SK-N-MC (cell line): ENCODE measurements around the gene FAM110A.
"Not testable (repeated sequence)": the region's sequence is repeated elsewhere in the genome, so short reads cannot be mapped to it uniquely, and the experiment has no call there.

ENCODE experiments used
- DNase-seq: peaks from one replicate; pipeline ENCODE4 v3.0.0-alpha.2; 2011; ENCODE audit warnings: low read depth, low spot score
- H3K27ac ChIP-seq: fragments of 200-600 bp; sonication (generic); 2 replicates; pipeline ENCODE4 v1.5.1; 2016; ENCODE audit warnings: mixed run types
- H3K36me3 ChIP-seq: fragments of 200-600 bp; sonication (generic); 2 replicates; pipeline ENCODE4 v1.6.1; 2017; ENCODE audit warnings: antibody characterized with exemption, low read length, mixed read lengths; ENCODE audit not compliant: insufficient read depth
- H3K4me3 ChIP-seq: fragments of 200-600 bp; sonication (generic); 2 replicates; pipeline ENCODE4 v1.5.1; 2016
- H3K9ac ChIP-seq: fragments of 200-600 bp; sonication (generic); 2 replicates; pipeline ENCODE4 v1.8.0; 2017; ENCODE audit warnings: mixed run types, mixed read lengths; ENCODE audit not compliant: insufficient read length
- H3K9me3 ChIP-seq: fragments of 200-600 bp; sonication (generic); 2 replicates; pipeline ENCODE4 v1.6.1; 2017; ENCODE audit warnings: low read depth, mild to moderate bottlenecking, antibody characterized with exemption, low read length, moderate library complexity, mixed read lengths
- EZH2 ChIP-seq: fragments of 200-600 bp; sonication (generic); IDR thresholded peaks from one replicate; pipeline ENCODE4 v1.6.1; 2017; ENCODE audit warnings: antibody characterized with exemption
- FOXP2 ChIP-seq: optimal IDR thresholded peaks from 2 replicates; pipeline ENCODE3; 2011; ENCODE audit warnings: mild to moderate bottlenecking, moderate library complexity; ENCODE audit not compliant: insufficient read depth; ENCODE audit errors: extremely low read length, control extremely low read depth
- POLR2AphosphoS5 ChIP-seq: IDR thresholded peaks from 2 replicates; pipeline ENCODE4 v1.6.1; 2012; ENCODE audit warnings: mild to moderate bottlenecking, low read depth, low read length, borderline replicate concordance

FAM110A gene

DNA sequence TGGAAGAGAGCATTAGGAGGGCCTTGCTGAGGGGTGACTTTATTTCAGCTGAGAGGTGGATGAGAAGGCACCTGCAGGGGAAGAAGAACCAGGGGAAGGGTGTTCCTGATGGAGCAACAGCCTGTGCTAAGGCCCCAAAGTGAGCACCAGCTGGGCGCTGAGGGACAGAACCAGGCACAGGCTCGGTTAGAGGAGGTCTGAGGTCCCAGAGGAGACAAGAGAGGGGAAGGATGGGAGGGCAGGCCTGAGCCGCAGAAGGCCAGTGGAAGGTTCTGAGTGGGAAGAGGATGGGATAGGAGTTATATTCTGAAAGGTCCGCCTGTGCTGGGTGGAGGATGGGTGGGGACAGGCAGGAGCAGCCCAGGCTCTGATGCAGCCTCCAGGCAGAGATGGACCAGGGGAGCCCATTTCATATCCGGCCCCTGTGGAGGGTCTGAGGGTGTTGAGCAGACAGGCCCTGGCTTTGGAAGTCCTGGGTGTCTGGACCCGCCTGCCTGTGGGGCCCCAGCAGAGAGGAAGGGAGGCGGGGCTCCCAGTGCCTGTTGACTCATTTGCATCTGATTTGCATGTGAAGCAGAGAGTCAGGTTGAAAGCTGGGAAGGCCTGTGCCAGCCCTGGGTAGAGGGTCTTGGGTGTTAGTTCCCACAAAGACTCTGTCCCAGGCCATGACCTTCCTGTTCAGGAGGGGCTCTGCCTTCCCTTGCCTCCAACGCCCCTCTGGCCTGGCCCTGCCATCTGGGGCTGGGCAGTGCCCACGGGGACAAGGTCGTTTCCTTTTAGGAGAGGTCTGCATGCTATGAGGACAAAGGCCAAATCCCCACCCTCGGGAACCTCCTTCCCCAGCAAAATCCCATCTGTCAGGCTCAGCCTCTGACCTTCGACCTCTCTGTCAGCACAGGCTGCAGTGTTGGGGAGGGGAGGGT, 10.6 kb upstream of the FAM110A start:
- no peaks in the 10 kb centered on the region for H3K9me3 ChIP-seq
- DNase-seq: no peak
- H3K9ac ChIP-seq: no peak overlapping the region
- H3K36me3 ChIP-seq: no peaks in the 10 kb centered on the region
- H3K27ac ChIP-seq: no peak overlapping the region
- no peak for TF ChIP-seq EZH2
- TF ChIP-seq POLR2AphosphoS5: no peak
- TF ChIP-seq FOXP2: no peak
- no peak overlapping the region for H3K4me3 ChIP-seq

DNA sequence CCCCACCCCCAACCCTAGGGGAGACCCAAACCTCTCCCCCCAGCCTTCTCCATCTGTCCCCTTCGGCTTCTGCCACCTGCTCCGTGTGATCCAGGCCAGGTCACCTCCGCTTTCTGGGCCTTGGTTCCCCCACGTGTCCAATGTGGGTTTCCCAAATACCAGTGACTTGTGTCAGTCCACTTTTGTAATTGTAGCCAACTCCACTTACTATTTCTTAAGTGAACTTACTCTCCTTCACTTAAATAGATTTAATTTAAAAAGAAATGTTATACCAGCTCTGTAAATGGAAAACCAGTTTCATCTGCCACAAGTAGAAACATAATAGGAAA, 10.0 kb upstream of the FAM110A start:
- H3K9me3 ChIP-seq: no peaks in the 10 kb centered on the region
- no peak for DNase-seq
- H3K36me3 ChIP-seq: no peaks in the 10 kb centered on the region
- no peak for TF ChIP-seq FOXP2
- TF ChIP-seq EZH2: no peak
- no peak for TF ChIP-seq POLR2AphosphoS5
- no peak overlapping the region for H3K9ac ChIP-seq
- H3K4me3 ChIP-seq: no peak overlapping the region
- no peak overlapping the region for H3K27ac ChIP-seq

DNA sequence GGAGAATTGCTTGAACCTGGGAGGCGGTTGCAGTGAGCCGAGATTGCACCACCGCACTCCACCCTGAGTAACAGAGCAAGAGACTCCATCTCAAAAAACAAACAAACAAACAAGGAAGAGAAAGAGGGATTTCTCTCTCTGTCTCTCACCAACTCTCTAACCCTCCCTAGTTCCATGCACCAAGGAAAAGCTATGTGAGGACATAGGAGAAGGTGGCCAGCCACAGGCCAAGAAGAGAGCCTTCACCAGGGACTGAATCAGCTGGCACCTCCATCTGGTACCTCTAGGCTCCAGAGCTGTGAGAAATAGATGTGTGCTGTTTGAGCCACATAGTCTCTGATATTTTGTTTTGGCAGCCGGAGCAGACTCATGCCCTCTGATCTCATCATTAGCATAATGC, 9.0 kb upstream of the FAM110A start:
- Histone ChIP-seq H3K9ac (no peak overlapping the region), H3K36me3 (no peaks in the 10 kb centered on the region), H3K27ac (no peak overlapping the region), H3K9me3 (no peaks in the 10 kb centered on the region), H3K4me3 (no peak overlapping the region)
- no peak for DNase-seq
- TF ChIP-seq FOXP2 (no peak), POLR2AphosphoS5 (no peak), EZH2 (no peak)

DNA sequence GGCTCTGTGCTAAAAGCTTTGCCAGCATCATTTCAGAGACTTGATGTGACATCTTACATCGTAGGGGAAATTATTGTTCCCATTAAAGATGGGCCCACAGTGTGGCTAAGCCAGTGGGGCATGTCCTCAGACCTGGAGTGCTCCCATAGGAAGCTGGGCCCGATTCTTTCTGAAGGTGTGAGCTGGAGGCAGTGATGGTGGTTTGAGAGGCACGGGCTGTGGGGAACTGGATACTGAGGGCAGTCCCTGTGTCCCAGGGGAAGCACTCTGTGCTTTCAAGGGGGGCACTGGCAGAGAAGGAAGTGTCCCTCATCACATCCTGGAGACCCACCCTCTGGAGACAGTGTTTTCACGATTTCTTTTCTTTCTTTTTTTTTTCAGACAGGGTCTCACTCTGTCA, 8.6 kb upstream of the FAM110A start:
- DNase-seq: no peak
- TF ChIP-seq POLR2AphosphoS5: no peak
- TF ChIP-seq EZH2: no peak
- TF ChIP-seq FOXP2: no peak

DNA sequence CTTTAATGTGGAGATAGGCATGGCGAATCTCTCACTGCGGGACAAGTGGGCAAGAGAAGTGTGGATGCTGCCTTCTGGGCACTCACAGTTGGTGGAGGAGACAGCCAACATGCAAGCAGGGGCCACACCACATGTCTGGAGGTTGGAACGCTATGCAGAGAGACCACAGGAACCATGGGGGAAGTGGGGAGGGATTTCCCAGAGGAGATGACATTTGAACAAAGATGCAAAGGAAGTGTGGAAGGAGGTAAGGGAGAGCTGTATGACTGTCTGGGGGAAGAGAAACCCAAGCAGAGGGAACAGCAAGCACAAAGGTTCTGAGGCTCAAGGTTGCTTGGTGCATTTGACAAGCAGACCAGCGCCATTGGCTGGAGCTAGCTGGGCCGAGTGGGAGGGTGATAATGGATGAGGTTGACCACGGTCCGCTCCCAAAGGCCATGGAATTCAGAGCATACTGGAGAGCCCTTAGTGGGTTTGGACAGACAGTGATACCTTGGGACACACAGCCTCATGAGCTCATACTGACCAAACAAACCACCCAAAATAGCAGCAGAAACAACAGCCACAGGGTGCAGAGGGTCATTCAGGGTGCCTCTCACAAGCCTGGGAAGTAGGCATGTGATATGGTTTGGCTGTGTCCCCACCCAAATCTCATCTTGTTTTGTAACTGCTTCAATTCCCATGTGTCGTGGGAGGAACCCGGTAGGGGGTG, 7.6 kb upstream of the FAM110A start:
- DNase-seq: no peak
- H3K36me3 ChIP-seq: no peaks in the 10 kb centered on the region
- no peak overlapping the region for H3K9ac ChIP-seq
- no peak overlapping the region for H3K27ac ChIP-seq
- no peak for TF ChIP-seq FOXP2
- no peak for TF ChIP-seq POLR2AphosphoS5
- no peak for TF ChIP-seq EZH2
- no peaks in the 10 kb centered on the region for H3K9me3 ChIP-seq
- no peak overlapping the region for H3K4me3 ChIP-seq

More for the DNA sequence above, 8.6 kb upstream of the FAM110A start:
- Histone ChIP-seq H3K9me3 (no peaks in the 10 kb centered on the region), H3K9ac (no peak overlapping the region), H3K27ac (no peak overlapping the region), H3K4me3 (no peak overlapping the region), H3K36me3 (no peaks in the 10 kb centered on the region)

DNA sequence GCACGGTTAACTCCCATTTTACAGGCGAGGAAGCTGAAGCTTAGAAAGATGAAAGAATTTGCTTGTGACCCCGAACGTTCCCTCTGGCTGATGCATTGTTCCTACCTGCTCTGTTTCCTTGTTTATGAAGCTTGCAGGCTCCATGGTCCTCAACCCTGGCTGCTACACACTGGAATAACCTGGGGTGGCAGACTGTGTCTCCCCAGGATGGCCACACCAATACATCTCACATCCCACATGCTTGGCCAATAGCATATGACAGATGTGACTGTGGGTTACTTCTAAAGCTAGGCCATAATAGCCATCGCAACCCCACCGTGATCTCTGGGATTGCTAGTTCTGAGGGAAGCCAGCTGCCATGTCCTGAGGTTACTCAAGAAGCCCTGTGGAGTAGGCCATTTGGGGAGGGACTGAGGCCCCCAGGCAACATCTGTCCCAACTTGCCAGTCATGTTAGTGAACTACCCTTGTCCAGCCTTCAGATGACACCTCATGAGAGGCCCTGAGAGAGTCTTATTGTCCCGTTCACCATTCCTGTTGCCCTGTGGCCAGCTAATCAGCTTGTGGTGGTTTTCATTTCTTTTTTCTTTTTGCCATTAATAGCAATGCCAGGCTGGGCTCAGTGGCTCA, 6.7 kb upstream of the FAM110A start:
- TF ChIP-seq EZH2 (no peak), POLR2AphosphoS5 (no peak), FOXP2 (no peak)
- no peak for DNase-seq
- no peaks in the 10 kb centered on the region for H3K9me3 ChIP-seq
- no peak overlapping the region for H3K4me3 ChIP-seq
- no peak overlapping the region for H3K9ac ChIP-seq
- no peaks in the 10 kb centered on the region for H3K36me3 ChIP-seq
- H3K27ac ChIP-seq: no peak overlapping the region

DNA sequence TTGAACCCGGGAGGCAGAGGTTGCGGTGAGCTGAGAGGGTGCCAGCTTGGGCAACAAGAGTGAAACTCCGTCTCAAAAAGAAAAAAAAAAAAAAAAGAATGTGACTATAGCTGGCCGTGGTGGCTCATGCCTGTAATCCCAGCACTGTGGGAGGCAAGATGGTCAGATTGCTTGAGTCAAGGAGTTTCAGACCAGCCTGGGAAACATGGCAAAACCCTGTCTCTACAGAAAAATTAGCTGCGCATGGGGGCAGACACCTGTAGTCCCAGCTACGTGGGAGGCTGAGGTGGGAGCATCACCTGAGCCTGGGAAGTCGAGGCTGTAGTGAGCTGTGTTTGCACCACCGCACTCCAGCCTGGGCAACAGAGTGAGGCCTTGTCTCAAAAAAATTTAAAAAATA, 5.5 kb upstream of the FAM110A start:
- not testable (repeated sequence) for H3K9ac ChIP-seq, DNase-seq, H3K4me3 ChIP-seq, H3K36me3 ChIP-seq, H3K27ac ChIP-seq, H3K9me3 ChIP-seq

DNA sequence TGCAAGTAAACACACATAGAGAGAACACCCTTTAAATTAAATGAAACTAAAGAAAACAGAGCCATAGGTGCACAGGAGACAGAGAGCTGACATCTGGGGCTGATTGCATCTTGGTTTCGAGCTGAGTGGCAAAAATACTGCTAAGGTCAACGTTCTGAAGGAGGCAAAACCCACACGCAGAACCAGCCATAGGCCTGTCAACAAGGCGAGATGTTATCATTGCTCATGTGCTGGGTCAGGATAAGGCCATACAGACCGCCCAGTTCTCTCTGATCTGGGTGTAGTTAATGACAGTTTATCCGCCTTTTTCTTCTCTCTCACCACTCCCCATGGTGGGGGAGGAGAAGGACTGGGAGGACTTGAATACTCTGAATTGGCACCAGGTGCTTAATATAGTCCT, 4.5 kb upstream of the FAM110A start:
- no peak overlapping the region for H3K27ac ChIP-seq

DNA sequence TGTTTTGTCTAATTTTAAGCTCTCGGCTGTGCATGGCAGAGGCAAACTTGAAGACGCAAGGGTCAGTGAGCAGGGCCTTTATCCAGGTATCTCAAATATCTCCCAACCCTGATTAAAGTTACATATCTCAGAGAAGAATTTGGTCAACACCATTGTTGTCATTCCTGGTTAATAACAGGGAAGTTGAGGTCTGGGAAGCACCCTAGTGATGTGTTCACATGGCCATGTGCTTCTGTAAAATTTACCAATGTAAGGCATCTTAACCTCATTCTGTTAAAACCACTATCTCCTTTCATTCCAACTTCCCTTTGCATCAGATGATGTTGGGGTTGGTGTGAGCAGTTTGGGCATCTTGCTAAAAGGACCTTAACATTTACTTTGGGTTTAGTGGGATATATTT, 4.0 kb upstream of the FAM110A start:
- Histone ChIP-seq H3K9me3 (no peaks in the 10 kb centered on the region), H3K9ac (no peak overlapping the region), H3K27ac (no peak overlapping the region), H3K4me3 (no peak overlapping the region), H3K36me3 (no peaks in the 10 kb centered on the region)
- TF ChIP-seq FOXP2: no peak
- TF ChIP-seq EZH2: no peak
- TF ChIP-seq POLR2AphosphoS5: no peak
- no peak for DNase-seq

More for the DNA sequence above, 4.5 kb upstream of the FAM110A start:
- DNase-seq: no peak
- Histone ChIP-seq H3K4me3 (no peak overlapping the region), H3K9me3 (no peaks in the 10 kb centered on the region), H3K36me3 (no peaks in the 10 kb centered on the region), H3K9ac (no peak overlapping the region)
- no peak for TF ChIP-seq EZH2
- TF ChIP-seq POLR2AphosphoS5: no peak
- TF ChIP-seq FOXP2: no peak
